Ishikawa (cell line): ENCODE data around the gene NADK.

Experiments used
- CEBPB ChIP-seq: IDR thresholded peaks from 2 replicates; pipeline ENCODE4 v1.6.1; 2012
- CREB1 ChIP-seq: IDR thresholded peaks from 2 replicates; pipeline ENCODE4 v1.6.1; 2012; ENCODE audit warnings: low read depth
- EGR1 ChIP-seq: IDR thresholded peaks from 2 replicates; pipeline ENCODE4 v1.6.1; 2012
- EP300 ChIP-seq: IDR thresholded peaks from 2 replicates; pipeline ENCODE4 v1.6.1; 2012; ENCODE audit warnings: borderline replicate concordance
- FOXM1 ChIP-seq: IDR thresholded peaks from 2 replicates; pipeline ENCODE4 v1.6.1; 2012; ENCODE audit warnings: low read depth, borderline replicate concordance
- MAX ChIP-seq: IDR thresholded peaks from 2 replicates; pipeline ENCODE4 v1.6.1; 2012
- NFIC ChIP-seq: IDR thresholded peaks from 2 replicates; pipeline ENCODE4 v1.6.1; 2012
- RAD21 ChIP-seq: IDR thresholded peaks from 2 replicates; pipeline ENCODE4 v1.6.1; 2012; ENCODE audit warnings: low read depth
- REST ChIP-seq: IDR thresholded peaks from 2 replicates; pipeline ENCODE4 v1.6.1; 2012; ENCODE audit warnings: low read depth, mild to moderate bottlenecking
- TAF1 ChIP-seq: IDR thresholded peaks from 2 replicates; pipeline ENCODE4 v1.6.1; 2012; ENCODE audit warnings: low read depth, mild to moderate bottlenecking
- TCF12 ChIP-seq: IDR thresholded peaks from 2 replicates; pipeline ENCODE4 v1.6.1; 2012; ENCODE audit warnings: low read depth
- TEAD4 ChIP-seq: IDR thresholded peaks from 2 replicates; pipeline ENCODE4 v1.6.1; 2012
- USF1 ChIP-seq: IDR thresholded peaks from 2 replicates; pipeline ENCODE4 v1.6.1; 2012
- YY1 ChIP-seq: IDR thresholded peaks from 2 replicates; pipeline ENCODE4 v1.6.1; 2012; ENCODE audit warnings: low read depth
- ZBTB7A ChIP-seq: IDR thresholded peaks from 2 replicates; pipeline ENCODE4 v1.6.1; 2012; ENCODE audit warnings: low read depth

Gene NADK

GRCh38 chr1:1771096-1771495 is 7.2 kb downstream of the NADK start:
- TF ChIP-seq USF1 (no peak), ZBTB7A (no peak), EGR1 (no peak), REST (no peak), MAX (no peak), CREB1 (no peak), TCF12 (no peak), YY1 (no peak), FOXM1 (no peak), CEBPB (no peak), EP300 (no peak), TAF1 (no peak), RAD21 (no peak), NFIC (no peak), TEAD4 (no peak)

- TF ChIP-seq EP300 = no peak
- TF ChIP-seq CEBPB = no peak
- TF ChIP-seq CREB1 = no peak
- TF ChIP-seq ZBTB7A = no peak
These were observed 8.2 kb downstream of the NADK start for GRCh38 chr1:1770102-1770501.

GRCh38 chr1:1768249-1768992 is 9.8 kb downstream of the NADK start:
- no peak for TF ChIP-seq NFIC
- TF ChIP-seq MAX = no peak
- no peak for TF ChIP-seq FOXM1
- TF ChIP-seq REST = no peak
- no peak for TF ChIP-seq CEBPB
- TF ChIP-seq ZBTB7A = no peak
- TF ChIP-seq EP300 = no peak
- no peak for TF ChIP-seq YY1
- TF ChIP-seq EGR1 = no peak
- no peak for TF ChIP-seq TCF12
- TF ChIP-seq TAF1 = no peak
- no peak for TF ChIP-seq RAD21
- no peak for TF ChIP-seq USF1
- no peak for TF ChIP-seq TEAD4
- no peak for TF ChIP-seq CREB1

GRCh38 chr1:1764876-1765470 is 13.3 kb downstream of the NADK start:
- TF ChIP-seq NFIC (no peak), CREB1 (no peak), MAX (no peak), REST (no peak), YY1 (no peak), TAF1 (no peak), FOXM1 (no peak), TEAD4 (no peak), USF1 (no peak), EP300 (no peak)
